Measurements from ENCODE around the gene LHFPL6. TPM values are rescaled to one million over a fixed set of nuclear protein-coding genes. Genes with fewer than 3 reads are reported as not detected.

Gene LHFPL6
- total and polyA plus RNA-seq, 10 donors: 6.9 to 49.0 (median 30.5) TPM

GRCh38 chr13:39590466-39591036 is 12.4 kb downstream of the LHFPL6 start:
- Histone ChIP-seq H3K27me3 (replicated peaks in 1 of 7) (no peaks in the 10 kb centered on the region), H3K27ac (no peak overlapping the region), H3K36me3 (peaks cover 0 to 3% (median 0%) of the 10 kb centered on the region in 6 donors), H3K4me3 (no peak overlapping the region), H3K4me1 (no peaks in the 10 kb centered on the region), H3K9me3 (no peaks in the 10 kb centered on the region)
- no peak for DNase-seq
- TF ChIP-seq POLR2A (IDR thresholded peaks at IDR 0.05) (no peak), CTCF (IDR thresholded peaks at IDR 0.05 in 8 of 11, conservative IDR thresholded peaks at IDR 0.05 in 3 of 11) (no peak), POLR2AphosphoS5 (IDR thresholded peaks at IDR 0.05) (no peak)
- WGBS, 5 donors: 40 to 97% (median 43%) methylated on average over 2 of the region's 2 CpGs
- intact Hi-C loops (cut with DNase I; ENCODE audit: low total_unique reads): no loop called here

DNA sequence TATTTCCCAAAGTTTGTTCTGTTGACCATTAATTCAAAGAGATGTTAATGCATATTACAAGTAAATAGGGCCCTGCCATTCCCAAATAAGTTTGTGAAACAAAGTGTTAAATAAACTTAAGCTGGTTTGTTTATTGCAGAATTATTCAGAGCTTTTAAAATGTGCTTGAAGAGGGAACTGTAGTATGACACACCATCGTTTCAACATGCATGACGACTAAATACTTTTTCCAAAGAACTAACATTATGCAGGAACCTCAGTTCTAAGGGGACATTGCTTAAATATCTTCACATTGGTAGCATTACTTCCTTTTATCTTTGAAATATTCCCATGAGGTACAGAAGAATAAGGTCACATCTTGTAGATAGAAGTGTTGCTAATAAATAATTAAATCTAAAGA is 14.6 kb downstream of the LHFPL6 start:
- intact Hi-C loops (cut with DNase I; ENCODE audit: low total_unique reads): no loop called here
- no peak for DNase-seq
- no peak for TF ChIP-seq POLR2AphosphoS5 (IDR thresholded peaks at IDR 0.05)
- no peak for TF ChIP-seq CTCF (IDR thresholded peaks at IDR 0.05 in 8 of 11, conservative IDR thresholded peaks at IDR 0.05 in 3 of 11)
- TF ChIP-seq POLR2A (IDR thresholded peaks at IDR 0.05): no peak
- Histone ChIP-seq H3K36me3 (no peaks in the 10 kb centered on the region), H3K4me1 (no peaks in the 10 kb centered on the region), H3K4me3 (no peak overlapping the region), H3K27me3 (replicated peaks in 1 of 7) (no peaks in the 10 kb centered on the region), H3K27ac (no peak overlapping the region), H3K9me3 (no peaks in the 10 kb centered on the region)
- WGBS, 5 donors: 63 to 90% (median 79%) methylated on average over 2 of the region's 2 CpGs

GRCh38 chr13:39587939-39588338 is 15.1 kb downstream of the LHFPL6 start:
- H3K9me3 ChIP-seq: no peaks in the 10 kb centered on the region
- intact Hi-C loops (cut with DNase I; ENCODE audit: low total_unique reads): no loop called here
- no peaks in the 10 kb centered on the region for H3K4me1 ChIP-seq
- H3K27me3 ChIP-seq (replicated peaks in 1 of 7): no peaks in the 10 kb centered on the region
- no peaks in the 10 kb centered on the region for H3K36me3 ChIP-seq
- TF ChIP-seq POLR2AphosphoS5 (IDR thresholded peaks at IDR 0.05) (no peak), POLR2A (IDR thresholded peaks at IDR 0.05) (no peak), CTCF (IDR thresholded peaks at IDR 0.05 in 8 of 11, conservative IDR thresholded peaks at IDR 0.05 in 3 of 11) (no peak)
- WGBS, 5 donors: 79 to 89% (median 82%) methylated on average over 7 of the region's 7 CpGs
- H3K27ac ChIP-seq: no peak overlapping the region
- DNase-seq: no peak
- no peak overlapping the region for H3K4me3 ChIP-seq

DNA sequence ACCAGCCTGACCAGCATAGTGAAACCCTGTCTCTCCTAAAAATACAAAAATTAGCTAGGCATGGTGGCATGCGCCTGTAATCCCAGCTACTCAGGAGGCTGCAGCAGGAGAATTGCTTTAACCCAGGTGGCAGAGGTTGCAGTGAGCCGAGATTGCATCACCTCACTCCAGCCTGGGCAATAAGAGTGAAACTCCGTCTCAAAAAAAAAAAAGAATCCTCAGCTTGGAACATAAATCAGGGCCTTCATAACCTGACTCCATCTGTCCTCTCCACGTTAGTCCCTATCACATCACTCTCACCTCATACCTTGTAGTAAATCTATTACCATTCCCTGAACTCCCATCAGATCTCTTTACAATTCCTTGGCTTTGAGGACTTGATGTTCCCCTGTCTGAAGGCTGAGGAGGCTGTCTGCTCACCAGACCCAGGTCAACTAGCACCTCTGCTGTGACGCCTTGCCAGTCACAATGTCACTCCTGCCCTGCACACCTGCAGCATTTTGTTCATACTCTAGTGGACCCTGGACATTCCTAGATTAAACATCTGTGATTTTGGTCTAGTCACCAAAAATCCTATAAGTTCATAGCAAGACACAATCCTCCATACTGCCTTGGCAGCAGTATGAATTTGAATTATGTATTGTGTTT is 15.9 kb downstream of the LHFPL6 start:
- Histone ChIP-seq H3K27me3 (replicated peaks in 1 of 7) (no peaks in the 10 kb centered on the region), H3K36me3 (no peaks in the 10 kb centered on the region), H3K27ac (no peak overlapping the region), H3K4me3 (no peak overlapping the region), H3K4me1 (no peaks in the 10 kb centered on the region), H3K9me3 (no peaks in the 10 kb centered on the region)
- TF ChIP-seq POLR2A (IDR thresholded peaks at IDR 0.05): no peak
- no peak for TF ChIP-seq POLR2AphosphoS5 (IDR thresholded peaks at IDR 0.05)
- TF ChIP-seq CTCF (IDR thresholded peaks at IDR 0.05 in 8 of 11, conservative IDR thresholded peaks at IDR 0.05 in 3 of 11): no peak
- intact Hi-C loops (cut with DNase I; ENCODE audit: low total_unique reads): no loop called here
- 83 to 95% (median 87%) methylated on average over 5 of the region's 5 CpGs for WGBS, 5 donors
- no peak for DNase-seq
